ENCODE measurements around the gene TARS1. TPM values are rescaled to one million over a fixed set of nuclear protein-coding genes. Genes with fewer than 3 reads are reported as not detected.

The TARS1 gene
- total RNA-seq, 1 experiment from 2014 or later = 304 TPM

GRCh38 chr5:33501260-33501659 lies 60.5 kb downstream of the TARS1 start:
- DNase-seq (ENCODE audit: low spot score) (no peak), ATAC-seq (no peak)
- no peak overlapping the region for H3K27ac Mint-ChIP-seq
- no peaks in the 10 kb centered on the region for H3K27me3 Mint-ChIP-seq (ENCODE audit: low read depth)
- no peaks in the 10 kb centered on the region for H3K36me3 Mint-ChIP-seq
- H3K4me1 Mint-ChIP-seq = 0 out of 2 replicates have a peak, but pooled peaks cover 3% of the 10 kb centered on the region
- POLR2A ChIA-PET = no interaction called here
- H3K4me3 Mint-ChIP-seq = no peak overlapping the region
- CTCF ChIA-PET = interaction anchor here (2.0 kb wide), 1 partner anchor 65 kb away, joined by 4 read pairs; no protein-coding TSS in a partner anchor
- no peaks in the 10 kb centered on the region; the same call in 1 of the 2 replicates for H3K9me3 Mint-ChIP-seq
- TF ChIP-seq ZSCAN18 (CRISPR knock-in tag; IDR thresholded peaks at IDR 0.05) = no peak

GRCh38 chr5:33501899-33502298 lies 61.1 kb downstream of the TARS1 start:
- DNase-seq (ENCODE audit: low spot score) (peak; percentile 17), ATAC-seq (peak; percentile 82)
- peaks cover 4% of the 10 kb centered on the region for H3K36me3 Mint-ChIP-seq
- no peak overlapping the region for H3K27ac Mint-ChIP-seq
- no peaks in the 10 kb centered on the region for H3K27me3 Mint-ChIP-seq (ENCODE audit: low read depth)
- 0 out of 2 replicates have a peak, but pooled peaks cover 3% of the 10 kb centered on the region for H3K4me1 Mint-ChIP-seq
- ChIA-PET CTCF (interaction anchor here (2.0 kb wide), 1 partner anchor 66 kb away, joined by 4 read pairs; no protein-coding TSS in a partner anchor), POLR2A (no interaction called here)
- H3K4me3 Mint-ChIP-seq = no peak overlapping the region
- H3K9me3 Mint-ChIP-seq = peaks cover 5% of the 10 kb centered on the region
- no peak for TF ChIP-seq USF2 (CRISPR knock-in tag; IDR thresholded peaks at IDR 0.05)
- TF ChIP-seq ZNF532 (CRISPR knock-in tag; IDR thresholded peaks at IDR 0.05; ENCODE audit: borderline replicate concordance) = no peak
- TF ChIP-seq SMAD4 (CRISPR knock-in tag; IDR thresholded peaks at IDR 0.05) = no peak
- TF ChIP-seq E2F1 (CRISPR knock-in tag; IDR thresholded peaks at IDR 0.05) = no peak
- TF ChIP-seq ZNF281 (CRISPR knock-in tag; IDR thresholded peaks at IDR 0.05) = no peak
- no peak for TF ChIP-seq ZNF416 (CRISPR knock-in tag; IDR thresholded peaks at IDR 0.05)
- no peak for TF ChIP-seq STAT6 (CRISPR knock-in tag; conservative IDR thresholded peaks at IDR 0.05; ENCODE audit: low read depth)
- TF ChIP-seq USF1 (CRISPR knock-in tag; IDR thresholded peaks at IDR 0.05) = no peak
- no peak for TF ChIP-seq ETV6 (CRISPR knock-in tag; IDR thresholded peaks at IDR 0.05)
- TF ChIP-seq CREM (CRISPR knock-in tag; IDR thresholded peaks at IDR 0.05) = no peak
- no peak for TF ChIP-seq RELA (CRISPR knock-in tag; IDR thresholded peaks at IDR 0.05; ENCODE audit: borderline replicate concordance)
- no peak for TF ChIP-seq CDX4 (CRISPR knock-in tag; IDR thresholded peaks at IDR 0.05; ENCODE audit: borderline replicate concordance)
- no peak for TF ChIP-seq RORB (CRISPR knock-in tag; IDR thresholded peaks at IDR 0.05)
- no peak for TF ChIP-seq MYBL2 (CRISPR knock-in tag; IDR thresholded peaks at IDR 0.05)
- no peak for TF ChIP-seq ATF1 (CRISPR knock-in tag; IDR thresholded peaks at IDR 0.05)
- no peak for TF ChIP-seq SOX15 (CRISPR knock-in tag; IDR thresholded peaks at IDR 0.05)
- no peak for TF ChIP-seq ATF3 (CRISPR knock-in tag; conservative IDR thresholded peaks at IDR 0.05)
- no peak for TF ChIP-seq GRHL2 (CRISPR knock-in tag; IDR thresholded peaks at IDR 0.05; ENCODE audit: insufficient replicate concordance, severe bottlenecking)

Measured in WTC11 (cell line).